GM19467 (cell line): ENCODE data around the gene KLHL10.
A peak's percentile ranks its signal among the peaks of the same experiment; 100 is the strongest.
"Not testable (repeated sequence)": the region's sequence is repeated elsewhere in the genome, so short reads cannot be mapped to it uniquely, and the experiment has no call there.

ENCODE experiments used
- ATAC-seq: cut with Tn5 transposase; IDR thresholded peaks from one replicate; pipeline ENCODE4 v1.9.1; 2021; ENCODE audit warnings: mild to moderate bottlenecking, moderate library complexity; ENCODE audit not compliant: unreplicated experiment

Gene KLHL10

GRCh38 chr17:41813152-41813680 is 24.4 kb upstream of the KLHL10 start:
- no peak for ATAC-seq

GRCh38 chr17:41813699-41814124 is 23.9 kb upstream of the KLHL10 start:
- no peak for ATAC-seq

GRCh38 chr17:41814195-41814594 is 23.4 kb upstream of the KLHL10 start:
- no peak for ATAC-seq

- ATAC-seq: no peak
Measured at GRCh38 chr17:41816637-41817320, 20.8 kb upstream of the KLHL10 start.

GRCh38 chr17:41818024-41818423 is 19.6 kb upstream of the KLHL10 start:
- ATAC-seq: no peak

GRCh38 chr17:41821776-41822175 is 15.8 kb upstream of the KLHL10 start:
- no peak for ATAC-seq

- no peak for ATAC-seq
Measured at GRCh38 chr17:41822216-41823140, 15.1 kb upstream of the KLHL10 start.

GRCh38 chr17:41823141-41823524 is 14.5 kb upstream of the KLHL10 start:
- ATAC-seq: no peak

- ATAC-seq: no peak
Measured at GRCh38 chr17:41823580-41823979, 14.0 kb upstream of the KLHL10 start.

- ATAC-seq: no peak
Measured at GRCh38 chr17:41824086-41824485, 13.5 kb upstream of the KLHL10 start.

GRCh38 chr17:41825175-41825845 is 12.3 kb upstream of the KLHL10 start:
- ATAC-seq: no peak

GRCh38 chr17:41829961-41830360 is 7.7 kb upstream of the KLHL10 start:
- not testable (repeated sequence) for ATAC-seq

GRCh38 chr17:41835214-41835799 is 2.3 kb upstream of the KLHL10 start:
- peak; percentile 15 for ATAC-seq

GRCh38 chr17:41835800-41836549 is 1.6 kb upstream of the KLHL10 start, which contains the start of gene NT5C3B:
Gene NT5C3B (minus strand): TSS chr17:41836232. CDS start chr17:41836193, 39 bp downstream.
- ATAC-seq: peak; percentile 58

GRCh38 chr17:41836550-41837196 is 952 bp upstream of the KLHL10 start:
- ATAC-seq: no peak

- not testable (repeated sequence) for ATAC-seq
Measured at GRCh38 chr17:41839448-41839847, 1.8 kb downstream of the KLHL10 start.

- ATAC-seq: not testable (repeated sequence)
Measured at GRCh38 chr17:41840781-41841180, 3.2 kb downstream of the KLHL10 start.

GRCh38 chr17:41844971-41845370 is 7.3 kb downstream of the KLHL10 start:
- ATAC-seq: no peak

GRCh38 chr17:41848788-41849187 is 11.2 kb downstream of the KLHL10 start:
- no peak for ATAC-seq
